HCT116 (cell line): ENCODE data around the gene CAMSAP1. TPM values are rescaled to one million over a fixed set of nuclear protein-coding genes. Genes with fewer than 3 reads are reported as not detected.

Experiments
- ATAC-seq: fragments of 200-7000 bp; cut with Tn5 transposase; 2 replicates; pipeline ENCODE4 v1.9.1; 2020; ENCODE audit warnings: mild to moderate bottlenecking, moderate library complexity
- BruUV-seq: library from RNA; stranded (reverse); fragments of 400-500 nt; replicated peaks from 2 replicates; lab custom pipeline; 2021; lab: Mats Ljungman, UMichigan
- CTCF ChIA-PET: fragments of 300-600 bp; sonication (Branson Sonifier 250); formaldehyde crosslinking; loops from one replicate; lab custom pipeline; 2021; ENCODE audit warnings: antibody characterized with exemption; lab: Charles Lee
- POLR2A ChIA-PET: fragments of 300-600, 350-600 bp; sonication (Branson Sonifier 250); formaldehyde crosslinking; loops from one replicate; lab custom pipeline; 2021; ENCODE audit warnings: antibody characterized with exemption; lab: Charles Lee
- RAD21 ChIA-PET, 2 experiments: fragments of 300-600 bp; sonication (Branson Sonifier 250); formaldehyde crosslinking; loops; one replicate each; lab custom pipeline; 2023; ENCODE audit warnings: low total read pairs in 2 of 2; ENCODE audit not compliant: uncharacterized antibody in 2 of 2, unreplicated experiment in 2 of 2, low non-redundant PET in 1 of 2; lab: Charles Lee
- DNase-seq: peaks from one replicate; pipeline ENCODE4 v3.0.0-alpha.2; 2010; ENCODE audit warnings: low read depth, low spot score
- H2AFZ ChIP-seq: fragments of 200-600 bp; shearing (Covaris generic), sonication (generic); 2 replicates; pipeline ENCODE4 v1.6.1; 2017; ENCODE audit warnings: low read depth, mixed run types, mixed read lengths, antibody characterized with exemption, low read length; ENCODE audit not compliant: poor library complexity, severe bottlenecking
- H3K27ac ChIP-seq: 2 replicates; pipeline ENCODE4 v1.5.1; 2012; ENCODE audit warnings: low read depth, low read length
- H3K27me3 ChIP-seq: fragments of 200-600 bp; sonication (generic); 2 replicates; pipeline ENCODE4 v1.6.1; 2016; ENCODE audit warnings: mixed run types, low read length, mixed read lengths; ENCODE audit not compliant: insufficient read depth
- H3K36me3 ChIP-seq, 2 experiments: fragments of 200-500 bp in 1 of 2; fragments of 200-600 bp in 1 of 2; sonication (Bioruptor generic) in 1 of 2; sonication (generic) in 1 of 2; 2 replicates each; pipeline versions ENCODE4 v1.5.1 to v1.6.1; 2014 to 2016; ENCODE audit warnings: low read length in 2 of 2, inconsistent platforms in 1 of 2, mixed read lengths in 1 of 2, mixed run types in 1 of 2; ENCODE audit not compliant: insufficient read depth in 2 of 2, control insufficient read depth in 1 of 2
- H3K4me1 ChIP-seq, 2 experiments: fragments of 200-600 bp in 1 of 2; sonication (generic) in 1 of 2; 2 replicates each; pipeline versions ENCODE4 v1.5.1 to v1.6.1; 2012 to 2017; ENCODE audit warnings: low read length in 2 of 2, inconsistent platforms in 1 of 2, mild to moderate bottlenecking in 1 of 2, mixed read lengths in 1 of 2, mixed run types in 1 of 2, moderate library complexity in 1 of 2; ENCODE audit not compliant: insufficient read depth in 2 of 2, control insufficient read depth in 1 of 2
- H3K4me2 ChIP-seq: fragments of 200-600 bp; sonication (generic); 2 replicates; pipeline ENCODE4 v1.6.1; 2017; ENCODE audit warnings: mixed run types, low read length, mixed read lengths
- H3K4me3 ChIP-seq, 2 experiments: fragments of 200-600 bp in 1 of 2; sonication (generic) in 1 of 2; replicated peaks in 1 of 2; 2 replicates each; pipeline ENCODE4 v1.5.1; 2011 to 2016; ENCODE audit warnings: low read length in 2 of 2, control low read depth in 1 of 2, low read depth in 1 of 2, mild to moderate bottlenecking in 1 of 2, mixed read lengths in 1 of 2, mixed run types in 1 of 2
- H3K79me2 ChIP-seq: fragments of 200-600 bp; sonication (generic); 2 replicates; pipeline ENCODE4 v1.6.1; 2017; ENCODE audit warnings: mild to moderate bottlenecking, mixed run types, low read length, moderate library complexity, mixed read lengths; ENCODE audit not compliant: insufficient read depth
- H3K9ac ChIP-seq: fragments of 200-600 bp; sonication (generic); 2 replicates; pipeline ENCODE4 v1.6.1; 2016; ENCODE audit warnings: low read length, mixed read lengths
- H3K9me2 ChIP-seq: fragments of 200-600 bp; sonication (generic), shearing (Covaris generic); 2 replicates; pipeline ENCODE4 v1.6.1; 2017; ENCODE audit warnings: mixed run types, mild to moderate bottlenecking, moderate library complexity; ENCODE audit not compliant: insufficient read depth
- H3K9me3 ChIP-seq, 2 experiments: fragments of 200-500 bp in 1 of 2; fragments of 200-600 bp in 1 of 2; sonication (Bioruptor generic) in 1 of 2; sonication (generic) in 1 of 2; 2 replicates each; pipeline ENCODE4 v1.6.1; 2014 to 2017; ENCODE audit warnings: low read length in 2 of 2, mixed read lengths in 2 of 2, inconsistent platforms in 1 of 2, low read depth in 1 of 2, mild to moderate bottlenecking in 1 of 2, mixed run types in 1 of 2, moderate library complexity in 1 of 2; ENCODE audit not compliant: control insufficient read depth in 1 of 2, insufficient read depth in 1 of 2
- H4K20me1 ChIP-seq: fragments of 200-600 bp; sonication (generic), shearing (Covaris generic); 2 replicates; pipeline ENCODE4 v1.6.1; 2017; ENCODE audit warnings: mixed run types, mild to moderate bottlenecking, moderate library complexity; ENCODE audit not compliant: insufficient read depth
- ELF1 ChIP-seq: IDR thresholded peaks from 2 replicates; pipeline ENCODE4 v1.6.1; 2012; ENCODE audit warnings: low read depth, borderline replicate concordance
- FOSL1 ChIP-seq: IDR thresholded peaks from 2 replicates; pipeline ENCODE4 v1.6.1; 2012; ENCODE audit warnings: low read depth
- JUND ChIP-seq: IDR thresholded peaks from 2 replicates; pipeline ENCODE4 v1.6.1; 2012
- POLR2A ChIP-seq: IDR thresholded peaks from 2 replicates; pipeline ENCODE4 v1.7.0; 2011; ENCODE audit warnings: borderline replicate concordance; ENCODE audit not compliant: insufficient read depth, insufficient read length; ENCODE audit errors: extremely low read depth
- POLR2AphosphoS5 ChIP-seq: IDR thresholded peaks from 2 replicates; pipeline ENCODE4 v1.6.1; 2011; ENCODE audit warnings: mild to moderate bottlenecking, low read depth, low read length, moderate library complexity
- RAD21 ChIP-seq: IDR thresholded peaks from 2 replicates; pipeline ENCODE4 v1.6.1; 2012; ENCODE audit warnings: low read depth, mild to moderate bottlenecking
- SIN3A ChIP-seq: IDR thresholded peaks from 2 replicates; pipeline ENCODE4 v1.6.1; 2012; ENCODE audit warnings: low read depth
- SP1 ChIP-seq: IDR thresholded peaks from 2 replicates; pipeline ENCODE4 v1.6.1; 2012; ENCODE audit warnings: low read depth
- intact Hi-C: fragments of 100-400 bp; cut with micrococcal nuclease; formaldehyde crosslinking; loops from 2 replicates; pipeline ENCODE4 v1.10.0; 2022
- total RNA-seq: library from RNA; stranded (reverse); gene quantifications from one replicate; pipeline ENCODE4 v1.2.1, GENCODE V29; 2021; ENCODE audit not compliant: unreplicated experiment
- TF ChIP-seq, protein P1 (sequence below): IDR thresholded peaks from 2 replicates; pipeline ENCODE4 v1.6.1; 2012
- TF ChIP-seq, protein P2 (sequence below): IDR thresholded peaks from 2 replicates; pipeline ENCODE4 v1.6.1; 2012; ENCODE audit warnings: low read depth
- TF ChIP-seq, protein P3 (sequence below), 3 experiments: fragments of 200-600 bp in 1 of 3; sonication (generic) in 1 of 3; IDR thresholded peaks in 2 of 3; conservative IDR thresholded peaks in 1 of 3; 2 replicates each; pipeline ENCODE4 v1.5.1; 2012 to 2017; ENCODE audit warnings: low read depth in 2 of 3, low read length in 2 of 3, antibody characterized with exemption in 1 of 3, borderline replicate concordance in 1 of 3, control low read depth in 1 of 3, mild to moderate bottlenecking in 1 of 3, mixed read lengths in 1 of 3, mixed run types in 1 of 3, moderate library complexity in 1 of 3; ENCODE audit not compliant: insufficient read depth in 1 of 3

Gene CAMSAP1
- total RNA-seq, 1 experiment from 2014 or later: 33.1 TPM

DNA sequence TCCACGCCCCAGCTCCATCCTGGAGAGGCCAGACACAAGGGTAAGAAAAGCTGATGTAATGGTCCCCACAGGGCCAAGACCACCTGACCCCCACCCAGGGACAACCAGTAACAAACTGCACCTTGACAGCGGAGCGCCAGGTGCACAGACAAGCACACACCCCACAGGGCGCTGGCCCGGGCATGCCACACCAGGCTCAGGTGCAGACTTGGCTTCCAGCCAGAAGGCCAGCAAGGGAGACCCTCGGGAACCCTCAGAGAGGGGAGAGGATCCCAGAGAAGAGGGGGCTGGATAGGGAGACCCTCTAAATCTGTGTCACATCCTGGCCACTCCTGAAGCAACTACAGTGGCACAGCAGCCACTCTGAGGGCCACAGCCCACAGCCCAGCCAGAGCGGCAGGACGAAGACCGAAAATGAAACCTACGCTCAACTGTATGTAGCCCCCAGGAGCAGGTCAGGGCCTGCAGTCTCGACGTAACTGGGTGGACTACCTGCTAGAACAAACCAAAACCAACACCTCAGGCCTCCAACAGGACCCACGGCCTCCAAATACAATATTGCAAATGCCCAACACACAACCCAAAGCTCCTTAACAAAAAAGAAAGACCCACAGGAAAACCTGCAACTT lies 18.5 kb downstream of the CAMSAP1 start:
- Histone ChIP-seq H3K79me2 (peaks cover 100% of the 10 kb centered on the region), H3K9me3 (no peaks in the 10 kb centered on the region), H3K4me2 (no peak overlapping the region), H3K9me2 (no peaks in the 10 kb centered on the region), H3K4me3 (no peak overlapping the region), H3K9ac (no peak overlapping the region), H3K4me1 (peaks cover 19 to 43% of the 10 kb centered on the region in 2 experiments), H4K20me1 (peaks cover 4% of the 10 kb centered on the region; the same call in 1 of the 2 replicates), H3K27ac (no peak overlapping the region; the same call in 1 of the 2 replicates), H3K36me3 (no peaks in the 10 kb centered on the region), H2AFZ (no peak overlapping the region), H3K27me3 (no peaks in the 10 kb centered on the region)
- CTCF ChIA-PET: no interaction called here
- intact Hi-C loops: no loop called here
- BruUV-seq: no TSS peak
- POLR2A ChIA-PET: no interaction called here
- no peak for DNase-seq
- RAD21 ChIA-PET: no interaction called here
- ATAC-seq: no peak
- TF ChIP-seq POLR2A: no peak
- TF ChIP-seq ELF1: no peak
- no peak for TF ChIP-seq JUND
- TF ChIP-seq, protein P1, sequence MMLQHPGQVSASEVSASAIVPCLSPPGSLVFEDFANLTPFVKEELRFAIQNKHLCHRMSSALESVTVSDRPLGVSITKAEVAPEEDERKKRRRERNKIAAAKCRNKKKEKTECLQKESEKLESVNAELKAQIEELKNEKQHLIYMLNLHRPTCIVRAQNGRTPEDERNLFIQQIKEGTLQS: no peak
- TF ChIP-seq, protein P2, sequence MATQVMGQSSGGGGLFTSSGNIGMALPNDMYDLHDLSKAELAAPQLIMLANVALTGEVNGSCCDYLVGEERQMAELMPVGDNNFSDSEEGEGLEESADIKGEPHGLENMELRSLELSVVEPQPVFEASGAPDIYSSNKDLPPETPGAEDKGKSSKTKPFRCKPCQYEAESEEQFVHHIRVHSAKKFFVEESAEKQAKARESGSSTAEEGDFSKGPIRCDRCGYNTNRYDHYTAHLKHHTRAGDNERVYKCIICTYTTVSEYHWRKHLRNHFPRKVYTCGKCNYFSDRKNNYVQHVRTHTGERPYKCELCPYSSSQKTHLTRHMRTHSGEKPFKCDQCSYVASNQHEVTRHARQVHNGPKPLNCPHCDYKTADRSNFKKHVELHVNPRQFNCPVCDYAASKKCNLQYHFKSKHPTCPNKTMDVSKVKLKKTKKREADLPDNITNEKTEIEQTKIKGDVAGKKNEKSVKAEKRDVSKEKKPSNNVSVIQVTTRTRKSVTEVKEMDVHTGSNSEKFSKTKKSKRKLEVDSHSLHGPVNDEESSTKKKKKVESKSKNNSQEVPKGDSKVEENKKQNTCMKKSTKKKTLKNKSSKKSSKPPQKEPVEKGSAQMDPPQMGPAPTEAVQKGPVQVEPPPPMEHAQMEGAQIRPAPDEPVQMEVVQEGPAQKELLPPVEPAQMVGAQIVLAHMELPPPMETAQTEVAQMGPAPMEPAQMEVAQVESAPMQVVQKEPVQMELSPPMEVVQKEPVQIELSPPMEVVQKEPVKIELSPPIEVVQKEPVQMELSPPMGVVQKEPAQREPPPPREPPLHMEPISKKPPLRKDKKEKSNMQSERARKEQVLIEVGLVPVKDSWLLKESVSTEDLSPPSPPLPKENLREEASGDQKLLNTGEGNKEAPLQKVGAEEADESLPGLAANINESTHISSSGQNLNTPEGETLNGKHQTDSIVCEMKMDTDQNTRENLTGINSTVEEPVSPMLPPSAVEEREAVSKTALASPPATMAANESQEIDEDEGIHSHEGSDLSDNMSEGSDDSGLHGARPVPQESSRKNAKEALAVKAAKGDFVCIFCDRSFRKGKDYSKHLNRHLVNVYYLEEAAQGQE: no peak
- TF ChIP-seq, protein P3, sequence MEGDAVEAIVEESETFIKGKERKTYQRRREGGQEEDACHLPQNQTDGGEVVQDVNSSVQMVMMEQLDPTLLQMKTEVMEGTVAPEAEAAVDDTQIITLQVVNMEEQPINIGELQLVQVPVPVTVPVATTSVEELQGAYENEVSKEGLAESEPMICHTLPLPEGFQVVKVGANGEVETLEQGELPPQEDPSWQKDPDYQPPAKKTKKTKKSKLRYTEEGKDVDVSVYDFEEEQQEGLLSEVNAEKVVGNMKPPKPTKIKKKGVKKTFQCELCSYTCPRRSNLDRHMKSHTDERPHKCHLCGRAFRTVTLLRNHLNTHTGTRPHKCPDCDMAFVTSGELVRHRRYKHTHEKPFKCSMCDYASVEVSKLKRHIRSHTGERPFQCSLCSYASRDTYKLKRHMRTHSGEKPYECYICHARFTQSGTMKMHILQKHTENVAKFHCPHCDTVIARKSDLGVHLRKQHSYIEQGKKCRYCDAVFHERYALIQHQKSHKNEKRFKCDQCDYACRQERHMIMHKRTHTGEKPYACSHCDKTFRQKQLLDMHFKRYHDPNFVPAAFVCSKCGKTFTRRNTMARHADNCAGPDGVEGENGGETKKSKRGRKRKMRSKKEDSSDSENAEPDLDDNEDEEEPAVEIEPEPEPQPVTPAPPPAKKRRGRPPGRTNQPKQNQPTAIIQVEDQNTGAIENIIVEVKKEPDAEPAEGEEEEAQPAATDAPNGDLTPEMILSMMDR (IDR thresholded peaks at IDR 0.05 in 2 of 3, conservative IDR thresholded peaks at IDR 0.05 in 1 of 3; ENCODE audit: borderline replicate concordance in 1 of 3, insufficient read depth in 1 of 3, low read depth in 2 of 3, low read length in 2 of 3): no peak
- TF ChIP-seq POLR2AphosphoS5: no peak
- no peak for TF ChIP-seq RAD21
- TF ChIP-seq FOSL1: no peak
- no peak for TF ChIP-seq SIN3A
- TF ChIP-seq SP1: no peak
